Erythroblast (primary cell): Measurements from ENCODE around the gene ZNG1B.
"Not testable (repeated sequence)": the region's sequence is repeated elsewhere in the genome, so short reads cannot be mapped to it uniquely, and the experiment has no call there.

ENCODE experiments used
- GATA1 ChIP-seq: IDR thresholded peaks from 2 replicates; pipeline ENCODE4 v1.6.1; 2011; ENCODE audit warnings: low read depth, mild to moderate bottlenecking, control low read depth, low read length, moderate library complexity
- POLR2A ChIP-seq: IDR thresholded peaks from 2 replicates; pipeline ENCODE4 v1.6.1; 2011; ENCODE audit warnings: mild to moderate bottlenecking, low read length

- not testable (repeated sequence) for TF ChIP-seq POLR2A, GATA1
Observed at GRCh38 chr2:113465770-113466169, 28.3 kb downstream of the ZNG1B start.
